Esophagus squamous epithelium (tissue), 4 donors: ENCODE data around the gene HEPACAM.

Source experiments
- POLR2A ChIP-seq, 4 donors: fragments of 450-650 bp; IDR thresholded peaks; one replicate each; pipeline ENCODE4 v1.6.1; 2017; ENCODE audit warnings: antibody characterized with exemption in 4 of 4, mild to moderate bottlenecking in 4 of 4, moderate library complexity in 3 of 4
- TF ChIP-seq, protein P1 (sequence below), 6 experiments: fragments of 450-650 bp in 4 of 6; fragments of 200-600 bp in 2 of 6; sonication (generic) in 2 of 6; IDR thresholded peaks; one replicate each; pipeline ENCODE4 v1.5.1; 2016 to 2019; ENCODE audit warnings: antibody characterized with exemption in 6 of 6, mild to moderate bottlenecking in 4 of 6, moderate library complexity in 4 of 6

DNA sequence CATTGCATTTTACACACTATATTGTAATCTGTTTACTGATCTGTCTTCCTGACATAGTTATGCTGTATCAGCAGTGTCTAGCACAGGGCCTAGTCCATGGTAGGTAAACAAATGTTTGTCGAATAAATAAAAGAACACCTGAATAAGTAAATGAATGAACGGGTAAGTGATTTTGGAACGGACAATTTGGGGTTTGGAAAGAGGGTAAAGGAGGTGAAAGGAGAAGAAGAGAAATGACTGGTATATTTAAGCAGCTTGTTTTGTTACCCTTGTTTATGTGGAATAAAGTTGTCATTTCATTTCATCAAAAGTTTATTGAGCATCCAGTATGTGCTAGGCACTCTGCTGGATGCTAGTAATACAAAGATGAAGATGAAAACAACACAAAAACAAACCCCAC is 16.9 kb downstream of the HEPACAM start, which contains the start of gene HEPN1:
- TF ChIP-seq, protein P1, sequence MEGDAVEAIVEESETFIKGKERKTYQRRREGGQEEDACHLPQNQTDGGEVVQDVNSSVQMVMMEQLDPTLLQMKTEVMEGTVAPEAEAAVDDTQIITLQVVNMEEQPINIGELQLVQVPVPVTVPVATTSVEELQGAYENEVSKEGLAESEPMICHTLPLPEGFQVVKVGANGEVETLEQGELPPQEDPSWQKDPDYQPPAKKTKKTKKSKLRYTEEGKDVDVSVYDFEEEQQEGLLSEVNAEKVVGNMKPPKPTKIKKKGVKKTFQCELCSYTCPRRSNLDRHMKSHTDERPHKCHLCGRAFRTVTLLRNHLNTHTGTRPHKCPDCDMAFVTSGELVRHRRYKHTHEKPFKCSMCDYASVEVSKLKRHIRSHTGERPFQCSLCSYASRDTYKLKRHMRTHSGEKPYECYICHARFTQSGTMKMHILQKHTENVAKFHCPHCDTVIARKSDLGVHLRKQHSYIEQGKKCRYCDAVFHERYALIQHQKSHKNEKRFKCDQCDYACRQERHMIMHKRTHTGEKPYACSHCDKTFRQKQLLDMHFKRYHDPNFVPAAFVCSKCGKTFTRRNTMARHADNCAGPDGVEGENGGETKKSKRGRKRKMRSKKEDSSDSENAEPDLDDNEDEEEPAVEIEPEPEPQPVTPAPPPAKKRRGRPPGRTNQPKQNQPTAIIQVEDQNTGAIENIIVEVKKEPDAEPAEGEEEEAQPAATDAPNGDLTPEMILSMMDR (IDR thresholded peaks at IDR 0.05), result no peak
- TF ChIP-seq POLR2A (IDR thresholded peaks at IDR 0.05), result no peak
